ENCODE results near the gene SERPING1. TPM values are rescaled to one million over a fixed set of nuclear protein-coding genes. Genes with fewer than 3 reads are reported as not detected.

Gene SERPING1
- polyA plus RNA-seq, 1 of the 3 experiments (the other 2 are of a cell fraction) = 4.5 TPM

GRCh38 chr11:57640068-57640800, 42.7 kb downstream of the SERPING1 start:
- Histone ChIP-seq H3K79me2 (ENCODE audit: insufficient read depth) (peaks cover 52% of the 10 kb centered on the region), H3K4me2 (peak overlapping the region; percentile 99), H3K9me3 (no peaks in the 10 kb centered on the region), H3K27ac (ENCODE audit: low read depth in 2 of 2, low read length in 1 of 2) (no peak overlapping the region; a peak in 1 of 4 replicates), H2AFZ (ENCODE audit: low read depth) (no peak overlapping the region), H3K9me2 (no peaks in the 10 kb centered on the region), H3K9ac (peak overlapping the region; percentile 99; the same call in 1 of the 2 replicates), H3K4me1 (ENCODE audit: control insufficient read depth in 1 of 2, insufficient read depth in 2 of 2, low read depth in 1 of 2, low read length in 1 of 2) (peaks cover 14 to 18% of the 10 kb centered on the region in 2 experiments; a peak in 3 of 4 replicates), H4K20me1 (ENCODE audit: insufficient read depth) (peaks cover 35% of the 10 kb centered on the region), H3K27me3 (ENCODE audit: insufficient read depth) (no peaks in the 10 kb centered on the region), H3F3A (replicated peaks; ENCODE audit: insufficient read depth) (peaks cover 8% of the 10 kb centered on the region), H3K36me3 (replicated peaks in 1 of 2; ENCODE audit: control insufficient read depth in 1 of 2, insufficient read depth in 2 of 2, low read length in 1 of 2) (peaks cover 0 to 3% of the 10 kb centered on the region in 2 experiments), H3K4me3 (ENCODE audit: low read depth in 2 of 2, low read length in 1 of 2) (peak overlapping the region; percentile 86 to 99; a peak in 3 of 4 replicates)
- ChIA-PET POLR2A (interaction anchor here (3.0 kb wide), 1 partner anchor 72 kb away, joined by 24 read pairs; the partner anchor contains the start of gene UBE2L6), CTCF (interaction anchor here (1.1 to 17.7 kb wide), 12 partner anchors 9 to 295 kb away, joined by 3 to 326 read pairs (median 8); partner anchors contain the start of genes SERPING1, UBE2L6 and YPEL4)
- 82% methylated on average over 9 of the region's 9 CpGs for WGBS (ENCODE audit: low lambda C conversion rate)
- no peak for DNase-seq
- TF ChIP-seq POLR2AphosphoS5 (IDR thresholded peaks at IDR 0.05; ENCODE audit: low read depth, low read length) (no peak), RXRA (IDR thresholded peaks at IDR 0.05; ENCODE audit: borderline replicate concordance, low read depth) (no peak), USF2 (IDR thresholded peaks at IDR 0.05; ENCODE audit: borderline replicate concordance, low read depth, low read length) (no peak), FOXJ3 (CRISPR knock-in tag; IDR thresholded peaks at IDR 0.05) (no peak)

- peaks cover 14 to 23% of the 10 kb centered on the region in 2 experiments; a peak in 3 of 4 replicates for H3K4me1 ChIP-seq (ENCODE audit: control insufficient read depth in 1 of 2, insufficient read depth in 2 of 2, low read depth in 1 of 2, low read length in 1 of 2)
- POLR2A ChIA-PET = interaction anchor here (0.8 to 3.0 kb wide), 2 partner anchors 70 to 73 kb away, joined by 3 to 24 read pairs; partner anchors contain the start of gene UBE2L6
- CTCF ChIA-PET = interaction anchor here (0.6 to 17.7 kb wide), 16 partner anchors 8 to 486 kb away, joined by 3 to 326 read pairs (median 7); partner anchors contain the start of genes SERPING1, UBE2L6 and YPEL4
- H3K27ac ChIP-seq (ENCODE audit: low read depth in 2 of 2, low read length in 1 of 2) = no peak overlapping the region
- no peaks in the 10 kb centered on the region for H3K27me3 ChIP-seq (ENCODE audit: insufficient read depth)
- no peak overlapping the region for H2AFZ ChIP-seq (ENCODE audit: low read depth)
- peak overlapping the region; percentile 99 for H3K4me2 ChIP-seq
- H3K9me2 ChIP-seq = no peaks in the 10 kb centered on the region
- peak; percentile 54 for DNase-seq
- peak overlapping the region in 1 of 2 experiments; percentile 99; a peak in 1 of 4 replicates for H3K4me3 ChIP-seq (ENCODE audit: low read depth in 2 of 2, low read length in 1 of 2)
- peaks cover 0 to 3% of the 10 kb centered on the region in 2 experiments for H3K36me3 ChIP-seq (replicated peaks in 1 of 2; ENCODE audit: control insufficient read depth in 1 of 2, insufficient read depth in 2 of 2, low read length in 1 of 2)
- peaks cover 13% of the 10 kb centered on the region for H3F3A ChIP-seq (replicated peaks; ENCODE audit: insufficient read depth)
- H3K79me2 ChIP-seq (ENCODE audit: insufficient read depth) = peaks cover 52% of the 10 kb centered on the region
- WGBS (ENCODE audit: low lambda C conversion rate) = 84% methylated on average over 7 of the region's 7 CpGs
- no peak overlapping the region for H3K9ac ChIP-seq
- no peaks in the 10 kb centered on the region for H3K9me3 ChIP-seq
- peaks cover 45% of the 10 kb centered on the region for H4K20me1 ChIP-seq (ENCODE audit: insufficient read depth)
- TF ChIP-seq RAD21 (IDR thresholded peaks at IDR 0.05; ENCODE audit: low read length) (peak; percentile 66), FOSL2 (IDR thresholded peaks at IDR 0.05; ENCODE audit: borderline replicate concordance, low read depth) (no peak), RFX5 (IDR thresholded peaks at IDR 0.05; ENCODE audit: low read length) (no peak), CHD2 (IDR thresholded peaks at IDR 0.05; ENCODE audit: low read length, partially characterized antibody) (no peak), ZBTB33 (IDR thresholded peaks at IDR 0.05; ENCODE audit: borderline replicate concordance, low read depth) (no peak), FOXM1 (IDR thresholded peaks at IDR 0.05; ENCODE audit: low read depth) (no peak), USF2 (IDR thresholded peaks at IDR 0.05; ENCODE audit: borderline replicate concordance, low read depth, low read length) (no peak), RXRA (IDR thresholded peaks at IDR 0.05; ENCODE audit: borderline replicate concordance, low read depth) (no peak), REST (IDR thresholded peaks at IDR 0.05; ENCODE audit: low read depth, low read length) (no peak), TCF12 (IDR thresholded peaks at IDR 0.05) (no peak), JUND (IDR thresholded peaks at IDR 0.05) (no peak), SMC3 (IDR thresholded peaks at IDR 0.05; ENCODE audit: low read depth, low read length) (peak; percentile 66), MEF2A (IDR thresholded peaks at IDR 0.05; ENCODE audit: borderline replicate concordance, low read depth) (no peak)
Measured at GRCh38 chr11:57641011-57641807, 43.7 kb downstream of the SERPING1 start.
